ENCODE measurements around the gene OSBPL6.

DNA sequence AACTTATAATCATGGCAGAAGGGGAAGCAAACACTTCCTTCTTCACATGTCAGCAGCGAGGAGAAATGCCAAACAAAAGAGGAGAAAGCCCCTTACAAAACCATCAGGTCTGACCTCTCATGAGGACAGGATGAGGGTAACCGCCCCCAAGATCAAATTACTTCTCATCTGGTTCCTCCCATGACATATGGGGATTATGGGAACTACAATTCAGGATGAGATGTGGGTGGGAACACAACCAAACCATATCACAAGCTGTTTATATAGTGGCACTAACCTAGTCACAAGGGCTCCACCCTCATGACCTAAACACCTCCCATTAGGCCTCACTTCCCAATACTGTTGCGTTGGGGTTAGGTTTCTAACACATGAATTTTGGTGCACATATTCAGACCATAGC, 110.0 kb downstream of the OSBPL6 start:
- TF ChIP-seq POLR2AphosphoS5 (IDR thresholded peaks at IDR 0.05; ENCODE audit: low read depth, low read length) (no peak), SIN3A (IDR thresholded peaks at IDR 0.05; ENCODE audit: borderline replicate concordance, insufficient read depth, low read depth, low read length) (no peak), TCF7L2 (IDR thresholded peaks at IDR 0.05; ENCODE audit: low read depth, low read length) (no peak)
- TF ChIP-seq, protein P1, sequence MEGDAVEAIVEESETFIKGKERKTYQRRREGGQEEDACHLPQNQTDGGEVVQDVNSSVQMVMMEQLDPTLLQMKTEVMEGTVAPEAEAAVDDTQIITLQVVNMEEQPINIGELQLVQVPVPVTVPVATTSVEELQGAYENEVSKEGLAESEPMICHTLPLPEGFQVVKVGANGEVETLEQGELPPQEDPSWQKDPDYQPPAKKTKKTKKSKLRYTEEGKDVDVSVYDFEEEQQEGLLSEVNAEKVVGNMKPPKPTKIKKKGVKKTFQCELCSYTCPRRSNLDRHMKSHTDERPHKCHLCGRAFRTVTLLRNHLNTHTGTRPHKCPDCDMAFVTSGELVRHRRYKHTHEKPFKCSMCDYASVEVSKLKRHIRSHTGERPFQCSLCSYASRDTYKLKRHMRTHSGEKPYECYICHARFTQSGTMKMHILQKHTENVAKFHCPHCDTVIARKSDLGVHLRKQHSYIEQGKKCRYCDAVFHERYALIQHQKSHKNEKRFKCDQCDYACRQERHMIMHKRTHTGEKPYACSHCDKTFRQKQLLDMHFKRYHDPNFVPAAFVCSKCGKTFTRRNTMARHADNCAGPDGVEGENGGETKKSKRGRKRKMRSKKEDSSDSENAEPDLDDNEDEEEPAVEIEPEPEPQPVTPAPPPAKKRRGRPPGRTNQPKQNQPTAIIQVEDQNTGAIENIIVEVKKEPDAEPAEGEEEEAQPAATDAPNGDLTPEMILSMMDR (IDR thresholded peaks at IDR 0.05), result no peak
- TF ChIP-seq, protein P2, sequence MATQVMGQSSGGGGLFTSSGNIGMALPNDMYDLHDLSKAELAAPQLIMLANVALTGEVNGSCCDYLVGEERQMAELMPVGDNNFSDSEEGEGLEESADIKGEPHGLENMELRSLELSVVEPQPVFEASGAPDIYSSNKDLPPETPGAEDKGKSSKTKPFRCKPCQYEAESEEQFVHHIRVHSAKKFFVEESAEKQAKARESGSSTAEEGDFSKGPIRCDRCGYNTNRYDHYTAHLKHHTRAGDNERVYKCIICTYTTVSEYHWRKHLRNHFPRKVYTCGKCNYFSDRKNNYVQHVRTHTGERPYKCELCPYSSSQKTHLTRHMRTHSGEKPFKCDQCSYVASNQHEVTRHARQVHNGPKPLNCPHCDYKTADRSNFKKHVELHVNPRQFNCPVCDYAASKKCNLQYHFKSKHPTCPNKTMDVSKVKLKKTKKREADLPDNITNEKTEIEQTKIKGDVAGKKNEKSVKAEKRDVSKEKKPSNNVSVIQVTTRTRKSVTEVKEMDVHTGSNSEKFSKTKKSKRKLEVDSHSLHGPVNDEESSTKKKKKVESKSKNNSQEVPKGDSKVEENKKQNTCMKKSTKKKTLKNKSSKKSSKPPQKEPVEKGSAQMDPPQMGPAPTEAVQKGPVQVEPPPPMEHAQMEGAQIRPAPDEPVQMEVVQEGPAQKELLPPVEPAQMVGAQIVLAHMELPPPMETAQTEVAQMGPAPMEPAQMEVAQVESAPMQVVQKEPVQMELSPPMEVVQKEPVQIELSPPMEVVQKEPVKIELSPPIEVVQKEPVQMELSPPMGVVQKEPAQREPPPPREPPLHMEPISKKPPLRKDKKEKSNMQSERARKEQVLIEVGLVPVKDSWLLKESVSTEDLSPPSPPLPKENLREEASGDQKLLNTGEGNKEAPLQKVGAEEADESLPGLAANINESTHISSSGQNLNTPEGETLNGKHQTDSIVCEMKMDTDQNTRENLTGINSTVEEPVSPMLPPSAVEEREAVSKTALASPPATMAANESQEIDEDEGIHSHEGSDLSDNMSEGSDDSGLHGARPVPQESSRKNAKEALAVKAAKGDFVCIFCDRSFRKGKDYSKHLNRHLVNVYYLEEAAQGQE (IDR thresholded peaks at IDR 0.05; ENCODE audit: insufficient read depth in 1 of 2, low read depth in 2 of 2, low read length in 1 of 2), result no peak

Measured in Panc1 (cell line).